DMS 273 treated with DMSO at 0.1 percent for 48 hours (cell line): ENCODE results near the gene ME1.
"Not testable (repeated sequence)": the region's sequence is repeated elsewhere in the genome, so short reads cannot be mapped to it uniquely, and the experiment has no call there.

Experiments used
- DNase-seq: peaks from one replicate; lab custom pipeline; 2025; lab: John Stamatoyannopoulos, UW

ME1 gene

GRCh38 chr6:83431545-83432155, 799 bp upstream of the ME1 start:
- no peak for DNase-seq

DNA sequence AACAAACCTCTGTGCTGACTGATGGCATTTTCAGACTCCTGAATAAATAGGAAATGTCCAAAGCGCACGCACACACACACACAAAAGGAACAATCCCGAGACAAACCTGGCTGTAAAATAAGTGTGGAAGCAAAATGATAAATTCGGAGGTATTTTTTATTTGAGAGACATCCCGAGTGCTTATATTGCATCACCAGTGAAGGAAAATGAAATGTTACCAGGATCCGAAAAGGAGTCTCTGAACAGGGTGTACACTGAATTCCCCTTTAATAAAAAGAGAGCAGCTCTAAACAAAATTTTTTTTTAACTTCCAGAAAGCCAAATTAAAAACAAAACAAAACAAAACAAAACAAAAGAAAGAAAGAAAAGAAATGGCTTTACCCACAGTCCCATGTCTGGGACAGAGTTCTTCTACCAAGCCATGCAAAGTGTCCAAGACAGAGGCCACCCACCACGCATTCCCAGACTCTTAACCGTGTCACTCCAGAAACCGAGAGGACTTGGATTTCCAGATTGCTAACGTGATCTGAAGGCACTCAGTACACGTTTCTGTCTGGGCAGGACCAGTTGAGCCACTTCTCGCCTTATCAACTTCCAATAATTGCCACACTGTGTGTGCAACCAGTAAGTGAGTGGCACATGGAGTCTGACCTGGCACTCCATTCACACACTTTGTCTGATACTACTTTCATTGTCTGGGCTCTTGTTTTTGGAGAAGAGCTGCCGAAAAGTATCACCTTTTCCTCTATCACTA, 817 bp downstream of the ME1 start:
- DNase-seq, result no peak

- DNase-seq, result no peak
These were observed 1.6 kb downstream of the ME1 start for GRCh38 chr6:83429269-83429668.

- no peak for DNase-seq
These were observed 6.3 kb downstream of the ME1 start for GRCh38 chr6:83424392-83425018.

DNA sequence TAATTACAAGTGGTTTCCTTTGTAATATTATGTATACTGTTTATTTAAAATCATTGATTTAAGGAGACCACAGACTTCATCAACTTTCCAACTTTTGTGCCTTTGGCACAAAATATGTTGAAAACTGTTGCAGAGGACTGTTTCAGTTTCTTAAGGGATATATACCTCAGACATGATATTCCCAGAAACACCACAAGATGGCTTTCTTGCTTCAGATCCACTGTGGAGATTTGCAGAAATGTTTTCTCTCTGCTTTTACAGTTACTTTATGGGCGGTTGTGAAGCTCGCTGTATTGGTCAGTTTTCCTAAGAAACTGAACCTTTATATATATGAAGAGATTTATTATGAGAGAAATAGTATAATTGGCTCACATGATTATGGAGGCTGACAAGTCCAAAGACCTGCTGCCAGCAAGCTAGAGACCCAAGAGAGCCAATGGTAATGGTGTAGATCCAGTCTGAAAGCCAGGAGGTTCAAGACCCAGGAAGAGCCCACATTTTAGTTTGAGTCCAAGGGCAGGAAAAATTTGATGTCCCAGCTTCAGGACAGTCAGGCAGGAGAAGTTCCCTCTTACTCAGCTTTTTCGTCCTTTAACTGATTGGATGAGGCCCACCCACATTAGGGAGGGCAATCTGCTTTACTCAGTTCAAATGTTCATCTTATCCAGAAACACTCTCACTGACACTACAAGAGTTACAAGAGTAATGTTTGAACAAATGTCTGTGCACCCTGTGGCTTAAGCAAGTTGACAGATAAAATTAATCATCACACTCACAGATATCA, 12.8 kb downstream of the ME1 start:
- peak; percentile 5 for DNase-seq

GRCh38 chr6:83413068-83413467, 17.8 kb downstream of the ME1 start:
- DNase-seq, result no peak

- no peak for DNase-seq
These were observed 19.1 kb downstream of the ME1 start for GRCh38 chr6:83411731-83412130.

DNA sequence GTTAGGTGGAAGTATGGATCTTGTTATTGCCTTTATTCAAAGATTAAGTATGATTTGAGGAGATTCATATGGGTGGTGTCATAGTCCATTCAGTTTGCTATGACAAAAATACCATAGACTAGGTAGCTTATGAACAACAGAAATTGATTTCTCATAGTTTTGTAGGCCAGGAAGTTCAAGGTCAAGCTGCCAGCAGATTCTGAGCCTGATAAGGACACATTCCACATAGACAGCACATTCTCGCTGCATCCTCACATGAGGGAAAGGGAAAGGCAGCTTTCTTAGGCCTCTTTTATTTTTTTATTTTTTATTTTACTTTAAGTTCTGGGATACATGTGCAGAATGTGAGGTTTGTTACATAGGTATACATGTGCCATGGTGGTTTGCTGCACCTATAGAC, 27.7 kb downstream of the ME1 start:
- DNase-seq, result no peak

GRCh38 chr6:83389606-83390005, 41.2 kb downstream of the ME1 start:
- no peak for DNase-seq

GRCh38 chr6:83385473-83385872, 45.4 kb downstream of the ME1 start:
- no peak for DNase-seq

- DNase-seq, result no peak
These were observed 46.1 kb downstream of the ME1 start for GRCh38 chr6:83384751-83385150.

- DNase-seq, result no peak
These were observed 48.9 kb downstream of the ME1 start for GRCh38 chr6:83381949-83382348.

- no peak for DNase-seq
These were observed 52.0 kb downstream of the ME1 start for GRCh38 chr6:83378621-83379388.

- DNase-seq, result no peak
These were observed 59.4 kb downstream of the ME1 start for GRCh38 chr6:83371423-83371822.

GRCh38 chr6:83370567-83370966, 60.3 kb downstream of the ME1 start:
- DNase-seq, result no peak

DNA sequence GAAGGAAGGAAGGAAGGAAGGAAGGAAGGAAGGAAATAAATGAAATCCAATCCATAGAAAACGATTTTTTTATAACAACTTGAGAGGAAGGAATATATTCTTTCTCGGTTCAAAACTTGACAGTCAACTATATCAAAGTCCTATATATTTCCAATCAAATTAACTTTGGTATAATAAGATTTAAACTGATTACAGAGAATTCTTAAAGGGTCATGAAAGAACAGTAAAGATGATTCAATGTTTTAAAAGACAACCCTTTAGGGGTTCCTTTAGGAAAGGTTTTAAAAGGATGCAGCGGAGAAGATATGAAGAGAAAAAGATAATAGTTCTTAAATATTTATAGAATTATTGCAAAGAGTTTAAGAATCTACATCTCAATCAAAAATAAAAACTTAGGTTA, 61.2 kb downstream of the ME1 start:
- DNase-seq, result no peak

DNA sequence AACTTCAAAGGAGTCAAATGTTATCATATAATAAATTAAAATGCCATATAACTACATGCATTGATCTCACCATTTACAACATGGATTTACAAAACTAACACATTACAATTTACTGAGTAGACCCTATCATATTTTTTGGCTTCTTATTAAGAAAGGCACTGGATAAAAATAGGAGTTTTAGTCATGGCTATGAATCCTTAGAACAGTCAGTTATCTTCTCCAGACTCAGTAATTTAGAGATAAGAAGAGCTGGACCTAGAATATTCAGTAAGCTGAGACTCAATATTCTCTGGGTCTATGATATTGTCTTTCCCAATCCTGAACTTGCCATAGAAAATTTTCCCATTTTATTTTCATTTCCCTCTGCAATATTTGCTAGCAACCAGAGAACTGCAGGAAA, 62.3 kb downstream of the ME1 start:
- DNase-seq, result no peak

- no peak for DNase-seq
These were observed 63.7 kb downstream of the ME1 start for GRCh38 chr6:83367104-83367503.

GRCh38 chr6:83365931-83366330, 64.9 kb downstream of the ME1 start:
- DNase-seq, result no peak

GRCh38 chr6:83362349-83362748, 68.5 kb downstream of the ME1 start:
- DNase-seq, result not testable (repeated sequence)

GRCh38 chr6:83359638-83360037, 71.2 kb downstream of the ME1 start:
- DNase-seq, result no peak

DNA sequence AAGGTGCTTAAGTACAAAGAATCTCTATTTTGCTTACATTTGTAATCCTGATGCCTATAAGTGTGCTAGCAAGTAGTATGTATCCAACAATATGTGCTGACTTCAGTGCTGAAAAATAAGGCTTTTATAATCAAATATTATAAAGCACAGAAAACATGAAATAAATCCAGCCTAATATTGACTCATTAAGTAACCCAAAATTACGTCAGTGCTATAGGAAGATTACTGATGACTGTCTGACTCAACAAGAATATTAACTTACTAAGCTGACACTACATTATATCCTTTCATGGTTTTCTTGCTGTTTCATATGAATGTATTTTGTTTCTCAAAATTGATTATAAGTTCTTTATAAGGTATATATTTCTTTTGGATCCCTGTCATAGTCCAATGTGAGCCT, 76.1 kb downstream of the ME1 start:
- DNase-seq, result no peak
